K562 (cell line): ENCODE measurements around the gene MAD1L1. TPM values are rescaled to one million over a fixed set of nuclear protein-coding genes. Genes with fewer than 3 reads are reported as not detected.

Source experiments
- ASH1L ChIP-seq: fragments of 450-650 bp; IDR thresholded peaks from 2 replicates; pipeline ENCODE4 v1.6.1; 2018; ENCODE audit warnings: borderline replicate concordance, mild to moderate bottlenecking, low read depth; ENCODE audit not compliant: partially characterized antibody
- ATF3 ChIP-seq, 2 experiments: fragments of 450-650 bp in 1 of 2; sonication (generic) in 1 of 2; formaldehyde crosslinking in 1 of 2; IDR thresholded peaks in 1 of 2; conservative IDR thresholded peaks in 1 of 2; 2 replicates each; pipeline versions ENCODE4 v1.6.1 to v1.8.1; 2016 to 2023; ENCODE audit warnings: mild to moderate bottlenecking in 2 of 2, moderate library complexity in 2 of 2, inconsistent platforms in 1 of 2, missing genetic modification reagents in 1 of 2
- BHLHE40 ChIP-seq: IDR thresholded peaks from 2 replicates; pipeline ENCODE4 v1.6.1; 2011; ENCODE audit warnings: low read length, improper control_type of control experiment
- E2F4 ChIP-seq: sonication (generic); formaldehyde crosslinking; IDR thresholded peaks from 2 replicates; pipeline ENCODE4 v1.8.0; 2022; ENCODE audit warnings: mild to moderate bottlenecking, low read depth, missing genetic modification reagents
- EP300 ChIP-seq: IDR thresholded peaks from 2 replicates; pipeline ENCODE4 v1.6.1; 2012; ENCODE audit warnings: low read length, improper control_type of control experiment
- EP400 ChIP-seq: fragments of 450-650 bp; IDR thresholded peaks from 2 replicates; pipeline ENCODE4 v1.6.1; 2017; ENCODE audit warnings: antibody characterized with exemption, mild to moderate bottlenecking, moderate library complexity
- ETS2 ChIP-seq: IDR thresholded peaks from 2 replicates; pipeline ENCODE4 v1.6.1; 2016; ENCODE audit warnings: borderline replicate concordance, missing genetic modification characterization, mild to moderate bottlenecking, moderate library complexity, missing compliant biosample characterization; ENCODE audit not compliant: poor library complexity, severe bottlenecking
- ETV6 ChIP-seq, 3 experiments: fragments of 150-350 bp in 1 of 3; sonication (generic) in 1 of 3; formaldehyde crosslinking in 1 of 3; IDR thresholded peaks; 2 replicates each; pipeline versions ENCODE4 v1.6.1 to v1.8.0; 2014 to 2022; ENCODE audit warnings: borderline replicate concordance in 2 of 3, low read depth in 2 of 3, antibody characterized with exemption in 1 of 3, low read length in 1 of 3, mild to moderate bottlenecking in 1 of 3, missing genetic modification reagents in 1 of 3
- HDAC1 ChIP-seq, 2 experiments: fragments of 450-650 bp; IDR thresholded peaks; 2 replicates each; pipeline ENCODE4 v1.6.1; 2016 to 2017; ENCODE audit warnings: inconsistent platforms in 1 of 2, mild to moderate bottlenecking in 1 of 2, moderate library complexity in 1 of 2
- KDM4B ChIP-seq, 2 experiments: fragments of 450-650 bp in 1 of 2; sonication (generic) in 1 of 2; IDR thresholded peaks; 2 replicates each; pipeline ENCODE4 v1.6.1; 2016 to 2017; ENCODE audit warnings: borderline replicate concordance in 2 of 2, antibody characterized with exemption in 1 of 2, low read depth in 1 of 2, mild to moderate bottlenecking in 1 of 2
- KDM5B ChIP-seq: fragments of 200-600 bp; sonication (generic); IDR thresholded peaks from 2 replicates; pipeline ENCODE4 v1.6.1; 2012; ENCODE audit warnings: low read depth, mild to moderate bottlenecking, moderate library complexity, low read length, control low read depth, inconsistent platforms; ENCODE audit not compliant: insufficient replicate concordance
- MBD2 ChIP-seq: sonication (generic); IDR thresholded peaks from 2 replicates; pipeline ENCODE4 v1.6.1; 2016; ENCODE audit warnings: low read depth, borderline replicate concordance
- MXI1 ChIP-seq: IDR thresholded peaks from 2 replicates; pipeline ENCODE4 v1.6.1; 2011; ENCODE audit warnings: low read depth, mild to moderate bottlenecking, improper control_type of control experiment, low read length
- SMARCC2 ChIP-seq: fragments of 450-650 bp; IDR thresholded peaks from 2 replicates; pipeline ENCODE4 v1.6.1; 2017; ENCODE audit warnings: antibody characterized with exemption, moderate library complexity, mild to moderate bottlenecking, low read depth
- SMC3 ChIP-seq: conservative IDR thresholded peaks from 2 replicates; pipeline ENCODE4 v1.6.1; 2011; ENCODE audit warnings: low read depth, low read length, improper control_type of control experiment; ENCODE audit not compliant: insufficient read depth
- SNIP1 ChIP-seq: fragments of 450-650 bp; IDR thresholded peaks from 2 replicates; pipeline ENCODE4 v1.7.1; 2017; ENCODE audit warnings: low read depth, mild to moderate bottlenecking
- SREBF2 ChIP-seq: sonication (generic); formaldehyde crosslinking; IDR thresholded peaks from 2 replicates; pipeline ENCODE4 v1.4.0; 2020; ENCODE audit warnings: mild to moderate bottlenecking, missing genetic modification reagents
- ZBTB34 ChIP-seq: fragments of 250-450 bp; sonication (Bioruptor Pico); IDR thresholded peaks from 2 replicates; pipeline ENCODE4 v1.8.0; 2021; ENCODE audit warnings: mild to moderate bottlenecking, moderate library complexity
- ZC3H8 ChIP-seq: fragments of 450-650 bp; IDR thresholded peaks from 2 replicates; pipeline ENCODE4 v1.6.1; 2017
- ZNF133 ChIP-seq: fragments of 250-450 bp; sonication (Bioruptor Pico); IDR thresholded peaks from 2 replicates; pipeline ENCODE4 v1.4.0; 2020; ENCODE audit warnings: mild to moderate bottlenecking
- ZNF143 ChIP-seq: sonication (generic); formaldehyde crosslinking; IDR thresholded peaks from 2 replicates; pipeline ENCODE4 v1.9.0; 2022; ENCODE audit warnings: mild to moderate bottlenecking, missing genetic modification reagents
- ZNF707 ChIP-seq: fragments of 250-450 bp; sonication (Bioruptor Pico); conservative IDR thresholded peaks from 2 replicates; pipeline ENCODE4 v1.8.0; 2022; ENCODE audit warnings: inconsistent platforms, mild to moderate bottlenecking, moderate library complexity
- ZNF740 ChIP-seq, 3 experiments: fragments of 200-800 bp in 1 of 3; sonication (Bioruptor generic) in 1 of 3; sonication (generic) in 1 of 3; formaldehyde crosslinking in 1 of 3; IDR thresholded peaks; 2 replicates each; pipeline versions ENCODE4 v1.6.1 to v1.8.0; 2016 to 2022; ENCODE audit warnings: mild to moderate bottlenecking in 2 of 3, missing compliant biosample characterization in 2 of 3, missing genetic modification characterization in 2 of 3, missing genetic modification reagents in 1 of 3
- polyA plus RNA-seq, 8 experiments: library from polyadenylated mRNA; depleted of rRNA in 4 of 8; stranded (reverse) in 5 of 8; unstranded in 3 of 8; fragments of >200 nt; fragmentation: Nextera tagmentation in 2 of 8; fragmentation: Illumina TruSeq in 1 of 8; extraction: Ambion mirVana in 2 of 8; extraction: Trizol in 1 of 8; gene quantifications; 2 replicates each; pipeline versions ENCODE4 v1.2.1 to v1.2.3, GENCODE V29; 2011 to 2014; ENCODE audit warnings: inconsistent platforms in 1 of 8, missing spikeins in 1 of 8
- total RNA-seq, 7 experiments: library from RNA; depleted of rRNA in 6 of 7; stranded (reverse); fragments of >200 nt in 6 of 7; fragmentation: Illumina TruSeq in 2 of 7; extraction: Trizol in 2 of 7; gene quantifications; 2 replicates each; pipeline versions ENCODE4 v1.2.1 to v1.2.3, GENCODE V29; 2011 to 2021; ENCODE audit warnings: low replicate concordance in 1 of 7

The MAD1L1 gene
- total and polyA plus RNA-seq, 9 of the 15 experiments (the other 6 are each of a cell fraction or from before 2014, with no cell fraction given): 1.7 to 89.7 (median 18.0) TPM

GRCh38 chr7:2282185-2282751 lies 49.5 kb upstream of the MAD1L1 start (continued):
- TF ChIP-seq ZNF143 (CRISPR knock-in tag) (no peak), SREBF2 (CRISPR knock-in tag) (no peak), EP300 (peak; percentile 65), KDM5B (no peak), BHLHE40 (peak; percentile 55; the same call in 1 of the 2 replicates), ZNF740 (CRISPR knock-in tag; IDR thresholded peaks at IDR 0.05) (no peak), ZNF740 (tag; IDR thresholded peaks at IDR 0.05) (no peak), ZC3H8 (no peak), ZNF133 (CRISPR knock-in tag) (no peak), ZBTB34 (CRISPR knock-in tag) (no peak), ASH1L (no peak), E2F4 (CRISPR knock-in tag) (no peak), HDAC1 (IDR thresholded peaks at IDR 0.05) (peak in 1 of 2 experiments; percentile 64; a peak in 2 of 4 replicates), SMC3 (no peak), SNIP1 (no peak), MXI1 (no peak), EP400 (no peak), ETV6 (IDR thresholded peaks at IDR 0.05; ENCODE audit: borderline replicate concordance in 1 of 2, low read depth in 2 of 2, low read length in 1 of 2) (no peak), ETV6 (CRISPR knock-in tag; IDR thresholded peaks at IDR 0.05; ENCODE audit: borderline replicate concordance) (no peak), MBD2 (no peak), ETS2 (no peak), KDM4B (IDR thresholded peaks at IDR 0.05; ENCODE audit: borderline replicate concordance in 2 of 2, low read depth in 1 of 2) (no peak), SMARCC2 (no peak), ZNF707 (CRISPR knock-in tag) (no peak), ATF3 (IDR thresholded peaks at IDR 0.05) (no peak), ATF3 (CRISPR knock-in tag; conservative IDR thresholded peaks at IDR 0.05) (no peak)
